Activated CD8-positive, alpha-beta memory T cell treated with anti-CD3 and anti-CD28 coated beads for 48 hours (primary cell): ENCODE results near the gene LNX2.

ENCODE experiments used
- DNase-seq, 3 experiments: peaks; one replicate each; pipeline ENCODE4 v3.0.0-alpha.2; 2020; ENCODE audit warnings: low read depth in 2 of 3, low spot score in 2 of 3

Gene LNX2

DNA sequence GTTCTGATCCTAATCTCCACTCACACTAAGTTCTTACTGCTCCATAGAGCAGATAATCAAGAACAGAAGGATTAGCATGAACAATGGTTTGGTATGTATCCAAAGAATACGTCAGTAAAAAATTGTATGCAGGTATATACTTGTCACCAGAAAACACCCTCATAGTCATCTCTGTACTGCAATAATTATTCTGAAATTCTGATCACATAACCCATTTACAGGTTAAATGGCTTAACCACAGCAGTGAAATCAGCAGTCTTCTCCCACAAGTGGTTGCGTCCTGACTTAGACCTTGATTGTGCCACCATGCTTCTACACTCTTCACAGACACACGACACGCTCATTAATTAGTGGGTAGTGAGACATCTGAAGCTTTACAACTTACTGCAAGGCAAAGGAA is 50.9 kb downstream of the LNX2 start:
- no peak for DNase-seq

DNA sequence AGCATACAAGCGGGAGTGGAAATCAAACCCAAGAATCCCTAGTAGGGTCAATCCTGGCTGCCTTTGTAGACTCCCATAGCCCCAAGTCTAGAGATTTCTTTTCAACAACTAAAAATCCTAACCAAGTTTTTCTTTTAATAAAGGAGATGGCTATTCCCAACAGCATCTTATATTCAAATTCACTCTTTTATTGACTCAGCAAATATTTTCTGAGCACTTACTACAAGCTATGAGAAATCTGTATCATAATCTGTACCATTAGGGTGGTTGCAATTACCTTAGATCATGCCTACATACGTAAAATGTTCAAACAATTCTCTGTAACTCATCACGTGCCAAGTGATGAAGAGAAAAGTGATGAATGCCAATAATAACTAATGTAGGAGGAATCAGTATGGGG is 54.5 kb downstream of the LNX2 start:
- no peak for DNase-seq

DNA sequence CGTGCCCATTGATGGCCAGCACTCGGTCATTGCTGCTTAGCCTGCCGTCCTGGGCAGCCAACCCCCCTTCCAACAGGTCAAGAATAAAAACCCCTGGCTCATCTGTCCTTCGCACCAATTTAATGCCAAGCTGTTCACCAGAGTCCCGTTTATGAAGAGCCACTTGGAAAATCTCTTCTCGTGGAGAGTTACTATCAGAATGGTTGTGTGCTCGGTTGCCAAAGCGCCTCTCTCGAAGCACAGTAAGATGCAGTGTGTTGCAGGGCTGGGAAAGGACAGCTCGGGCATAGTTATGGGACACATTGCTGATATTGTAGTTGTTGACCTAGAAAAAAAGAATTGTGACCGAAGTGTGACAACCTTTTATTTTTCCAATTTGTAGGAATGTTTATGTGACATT is 57.9 kb downstream of the LNX2 start:
- DNase-seq, result no peak

DNA sequence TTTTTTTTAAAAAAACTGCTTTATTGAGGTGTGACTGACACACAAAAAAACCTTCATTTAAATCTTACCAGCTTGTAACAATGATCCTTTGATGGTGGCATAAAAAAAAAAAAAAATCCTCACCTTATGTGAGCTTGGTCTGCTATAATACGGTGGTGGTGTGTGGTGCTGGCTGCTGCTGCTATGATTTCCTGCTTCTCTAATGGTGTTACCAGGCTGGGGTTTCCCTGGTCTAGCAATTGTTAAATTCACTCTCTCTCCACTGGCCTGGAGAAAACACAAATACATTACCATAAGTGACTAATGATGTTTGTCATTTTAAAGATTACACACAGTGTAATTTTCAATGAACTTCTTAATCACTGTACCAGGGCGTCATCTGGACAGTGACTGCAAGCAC is 60.6 kb downstream of the LNX2 start:
- DNase-seq, result no peak

DNA sequence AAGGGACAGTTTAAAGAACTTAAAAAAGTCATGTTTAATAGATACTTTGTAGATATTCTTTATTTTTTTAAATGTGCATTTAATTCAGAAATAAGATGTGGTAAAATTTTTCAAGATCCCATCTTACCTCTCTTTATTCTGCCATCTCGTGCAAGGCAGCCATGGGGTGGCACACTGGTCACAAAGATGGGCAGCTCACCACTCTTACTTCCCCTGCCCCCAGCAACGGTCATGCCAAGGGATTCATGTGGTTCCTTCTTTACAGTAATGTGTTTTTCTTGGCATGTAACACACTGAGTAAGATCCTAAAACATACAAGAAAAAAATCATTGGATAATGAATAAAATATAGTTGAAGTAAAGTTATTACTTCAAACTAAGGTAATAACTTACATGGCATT is 64.2 kb downstream of the LNX2 start:
- DNase-seq, result no peak

DNA sequence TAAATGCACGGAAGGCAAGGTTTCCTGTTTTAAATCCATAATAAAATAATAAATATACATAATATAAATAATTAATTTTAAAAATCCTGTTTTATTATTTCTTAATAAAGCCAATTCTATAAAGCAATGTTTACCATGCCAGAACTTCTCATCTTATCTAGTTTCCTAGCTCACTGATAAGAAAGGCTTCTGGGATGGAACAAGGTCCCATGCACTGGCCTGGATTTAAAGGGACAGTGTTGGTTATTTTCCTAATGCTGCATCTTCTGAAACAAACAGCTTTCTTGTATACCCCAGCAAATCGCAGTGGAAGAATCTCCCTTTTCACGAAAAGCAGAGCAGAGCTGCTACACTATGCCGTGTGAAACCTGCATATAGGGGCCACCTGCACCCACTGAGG is 68.8 kb downstream of the LNX2 start:
- DNase-seq, result no peak

DNA sequence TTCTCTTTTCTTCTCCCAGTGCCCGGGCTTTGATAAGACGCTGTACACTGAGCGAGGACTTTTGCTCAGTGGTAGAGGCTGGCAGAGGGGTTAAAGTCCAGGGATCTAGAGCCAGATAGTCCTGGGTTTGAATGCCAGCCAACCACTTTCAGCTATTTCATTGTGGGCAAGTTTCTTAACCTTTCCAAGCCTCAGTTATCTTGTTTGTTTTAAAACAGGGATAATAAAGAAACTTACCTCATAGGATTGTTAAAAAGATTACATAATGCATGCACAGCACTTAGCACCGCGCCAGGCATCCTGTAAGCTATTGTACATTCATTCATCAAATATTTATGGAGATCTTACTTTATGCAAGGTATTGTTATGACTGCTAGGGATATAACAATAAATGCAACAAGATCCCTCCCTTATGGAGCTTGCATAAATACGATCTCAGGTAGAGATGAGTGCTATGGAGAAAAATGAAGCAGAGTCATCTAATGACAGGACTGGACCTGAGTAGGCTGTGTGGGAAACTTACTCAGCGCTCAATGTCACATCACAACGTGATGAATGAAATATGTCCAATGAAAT is 70.8 kb downstream of the LNX2 start:
- DNase-seq, result no peak

DNA sequence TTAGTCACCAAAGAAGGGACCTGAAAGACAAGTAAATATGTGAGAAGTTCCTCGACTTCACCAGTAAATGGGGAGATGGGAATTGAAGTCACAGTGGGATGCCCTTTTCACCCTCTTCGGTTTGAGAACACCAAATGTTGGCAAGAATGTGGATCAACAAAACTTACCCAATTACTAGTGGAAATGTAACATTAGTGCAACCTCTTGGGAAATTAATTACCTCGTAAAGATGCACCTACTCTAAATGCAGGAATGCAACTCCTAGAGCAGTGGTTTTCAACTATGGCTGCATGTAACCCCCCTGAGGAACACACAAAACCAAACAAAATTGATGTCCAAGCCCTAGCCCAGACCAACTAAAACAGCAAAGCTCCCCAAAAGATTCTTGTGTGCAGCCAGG is 78.1 kb downstream of the LNX2 start:
- DNase-seq, result no peak

DNA sequence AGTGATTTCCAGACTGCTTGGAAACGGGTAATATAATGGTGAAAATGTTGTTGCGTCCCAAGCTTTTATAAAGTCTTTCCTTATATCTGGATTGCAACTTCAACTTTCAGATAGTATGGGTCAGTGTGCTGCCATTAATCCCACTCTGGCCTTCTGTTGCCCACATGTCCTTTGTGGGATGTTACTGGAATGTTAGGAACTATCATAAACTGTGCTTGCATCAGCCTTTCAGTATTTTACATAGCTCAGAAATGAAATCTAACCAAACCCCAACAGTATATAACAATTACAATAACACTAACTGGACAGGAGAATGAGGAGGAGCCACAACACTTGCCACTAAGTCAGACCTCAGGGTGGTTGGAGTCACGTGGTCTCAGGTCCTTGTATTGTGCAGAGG is 78.9 kb downstream of the LNX2 start:
- DNase-seq, result no peak

DNA sequence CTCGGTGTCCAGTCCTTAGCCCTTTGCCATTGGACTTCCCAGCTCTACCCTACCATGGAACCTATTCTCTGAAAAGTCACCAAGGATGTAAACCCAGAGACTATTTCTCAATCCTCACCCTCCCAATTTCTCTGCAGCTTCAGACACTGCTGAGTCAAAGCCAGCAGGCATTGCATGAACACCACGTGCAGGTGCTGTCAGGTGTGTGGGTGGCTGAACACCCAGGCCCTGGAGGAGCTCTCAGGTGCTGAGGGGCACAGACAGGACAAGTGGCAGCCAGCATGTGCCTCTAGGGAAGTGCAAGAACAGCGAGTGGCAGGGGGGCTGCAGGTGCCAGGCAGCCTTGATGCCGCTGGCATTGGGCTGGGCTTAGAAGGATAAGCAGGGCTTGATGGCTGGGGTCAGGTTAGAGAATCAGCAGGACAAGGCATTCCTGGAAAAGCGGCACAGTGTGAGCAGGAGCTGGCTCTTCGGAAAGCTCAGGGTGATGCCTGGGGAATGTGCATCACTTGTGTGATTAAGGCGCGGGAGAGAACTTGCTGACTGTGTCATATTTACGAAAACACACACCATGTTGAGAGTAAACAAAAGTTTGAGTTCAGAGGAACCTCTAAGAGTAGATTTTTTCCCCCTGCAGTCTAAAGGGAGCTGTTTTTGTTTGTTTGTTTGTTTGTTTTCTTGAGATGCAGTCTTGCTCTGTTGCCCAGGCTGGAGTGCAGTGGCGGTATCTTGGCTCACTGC is 83.8 kb downstream of the LNX2 start:
- no peak for DNase-seq

DNA sequence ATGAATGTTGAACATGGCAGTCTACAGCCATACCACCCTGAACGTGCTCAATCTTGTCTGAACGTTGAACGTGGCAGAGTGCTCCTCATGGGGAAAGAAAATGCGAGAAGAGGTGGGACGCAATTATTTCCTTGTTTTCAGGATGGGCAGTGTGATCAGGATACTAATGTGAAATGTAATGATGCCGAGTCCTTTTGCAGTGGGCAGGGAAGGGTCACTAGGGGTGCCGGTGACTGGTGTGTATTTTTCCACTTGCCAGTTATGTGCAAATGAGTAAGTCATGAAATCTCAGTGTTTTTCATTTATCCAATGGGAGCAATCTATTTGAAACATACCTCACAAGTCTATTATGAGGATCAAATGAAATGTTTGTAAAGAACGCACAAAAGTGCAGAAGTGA is 84.8 kb downstream of the LNX2 start:
- DNase-seq, result no peak

DNA sequence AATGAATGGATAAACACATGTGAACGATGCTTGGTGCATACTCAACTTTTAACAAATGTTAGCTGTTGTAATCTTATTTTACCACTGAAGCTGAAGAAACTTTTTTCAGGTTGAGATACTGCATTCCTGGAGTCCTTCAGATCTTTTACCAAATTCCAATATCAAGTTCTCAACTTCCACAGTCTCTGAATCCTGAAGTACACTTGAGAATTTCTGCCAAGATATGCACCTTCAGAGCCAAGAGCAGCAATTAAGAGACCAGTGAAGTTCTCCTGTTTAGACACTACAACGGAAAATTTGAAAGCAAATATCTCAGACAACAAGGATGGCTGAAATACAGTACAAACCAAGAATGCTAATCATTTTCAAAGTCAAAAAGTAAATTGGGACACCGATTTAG is 85.3 kb downstream of the LNX2 start:
- DNase-seq, result no peak

DNA sequence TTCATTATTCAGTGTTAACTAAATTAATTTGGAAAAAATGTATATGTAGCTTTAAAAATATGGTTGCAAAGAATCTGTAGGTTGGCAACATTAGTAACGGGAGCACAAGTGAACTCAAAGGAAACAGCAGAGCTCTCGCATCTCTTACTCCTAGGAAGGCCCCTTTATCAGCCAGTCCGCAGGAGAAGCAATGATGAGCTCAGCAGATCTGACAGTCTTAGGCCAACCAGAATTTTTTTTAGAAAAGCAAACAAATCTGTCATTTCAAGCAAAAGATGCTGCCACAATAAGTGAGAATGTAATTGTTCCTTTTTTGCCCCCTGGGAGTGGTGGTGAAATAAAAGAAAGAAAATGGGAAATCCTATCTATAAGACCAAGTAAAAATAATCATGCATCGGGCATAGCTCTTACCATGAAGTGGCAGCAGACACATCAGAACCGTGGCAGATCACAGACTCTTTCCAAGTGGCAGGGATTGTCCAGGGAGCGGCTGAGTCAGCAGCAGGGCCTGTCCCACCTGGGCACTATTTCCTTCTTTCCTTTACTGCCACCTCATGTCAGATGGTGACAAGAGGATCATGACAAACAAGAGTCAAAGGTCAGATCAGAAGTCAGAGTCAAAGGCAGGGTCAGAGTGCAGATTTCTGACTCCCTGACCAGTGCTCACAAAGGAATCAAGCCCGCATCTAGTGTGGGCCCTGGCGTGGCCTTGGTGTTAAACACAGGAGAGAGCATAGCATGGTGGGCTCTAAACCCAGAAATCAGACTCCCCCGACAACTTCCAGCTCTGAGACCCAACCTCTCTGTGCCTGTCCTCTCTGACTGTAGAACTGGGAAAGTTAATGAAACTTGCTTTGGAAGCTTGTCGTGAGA is 86.0 kb downstream of the LNX2 start:
- no peak for DNase-seq

DNA sequence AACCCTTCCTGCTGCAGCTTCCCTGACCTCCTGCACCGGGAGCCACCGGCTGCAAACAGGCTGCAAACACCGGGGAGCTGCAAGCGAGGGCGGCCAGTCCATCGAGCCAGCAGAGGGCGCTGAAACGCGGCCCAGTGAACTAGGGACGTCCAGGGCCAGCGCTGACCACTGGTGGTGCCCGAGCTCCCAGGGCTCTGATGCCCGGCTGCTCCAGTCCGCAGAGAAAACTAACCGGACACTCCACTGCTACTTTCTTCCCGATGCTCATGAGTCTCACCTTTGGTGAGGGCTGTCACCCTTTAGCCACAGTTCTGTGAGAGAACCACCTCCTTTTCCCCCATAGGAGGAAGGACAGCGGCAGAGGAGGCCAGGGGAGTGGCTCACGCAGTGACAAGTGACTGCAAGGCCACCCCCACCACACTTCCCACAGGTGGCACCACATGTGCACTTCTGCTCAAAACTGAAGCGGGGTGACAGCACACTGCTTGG is 87.1 kb downstream of the LNX2 start:
- peak in 2 of 3 experiments; percentile 12 to 17 for DNase-seq

DNA sequence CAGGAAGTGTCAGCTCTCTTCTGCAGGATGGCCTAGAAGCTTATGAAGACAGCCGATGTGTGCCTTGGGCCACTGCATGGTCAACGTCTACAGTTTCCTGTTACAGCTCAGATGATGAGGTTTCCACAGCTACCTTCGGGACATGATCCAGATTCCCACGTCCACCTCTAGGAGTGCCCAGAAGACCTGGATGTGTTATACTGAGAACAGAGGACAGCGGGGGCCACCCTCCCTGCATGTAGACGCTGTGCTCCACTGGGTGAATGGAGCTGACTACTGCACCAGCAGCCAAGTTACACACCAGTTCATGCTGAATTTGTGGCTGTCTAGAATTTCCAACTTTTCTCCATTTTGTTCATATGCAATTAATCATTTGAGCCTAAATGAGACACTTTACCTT is 91.4 kb downstream of the LNX2 start:
- DNase-seq, result no peak

DNA sequence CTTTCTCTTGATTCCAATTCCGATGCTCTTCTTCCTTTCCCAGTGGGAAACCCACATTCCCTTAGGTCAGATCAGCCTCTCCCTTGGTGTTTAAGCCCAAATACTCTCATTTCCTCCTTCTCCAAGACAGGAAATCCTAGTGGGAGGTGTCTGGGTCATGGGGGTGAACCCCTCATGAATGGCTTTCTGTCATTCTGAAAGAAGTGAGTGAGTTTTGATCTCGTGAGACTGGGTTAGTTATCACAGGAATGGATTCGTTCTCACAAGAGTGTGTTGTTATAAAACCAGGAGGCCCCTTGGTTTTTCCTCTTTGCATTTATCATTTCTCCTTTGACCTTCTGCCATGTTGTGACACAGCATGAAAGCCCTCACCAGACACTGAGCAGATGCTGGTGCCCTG is 93.8 kb downstream of the LNX2 start:
- no peak for DNase-seq

DNA sequence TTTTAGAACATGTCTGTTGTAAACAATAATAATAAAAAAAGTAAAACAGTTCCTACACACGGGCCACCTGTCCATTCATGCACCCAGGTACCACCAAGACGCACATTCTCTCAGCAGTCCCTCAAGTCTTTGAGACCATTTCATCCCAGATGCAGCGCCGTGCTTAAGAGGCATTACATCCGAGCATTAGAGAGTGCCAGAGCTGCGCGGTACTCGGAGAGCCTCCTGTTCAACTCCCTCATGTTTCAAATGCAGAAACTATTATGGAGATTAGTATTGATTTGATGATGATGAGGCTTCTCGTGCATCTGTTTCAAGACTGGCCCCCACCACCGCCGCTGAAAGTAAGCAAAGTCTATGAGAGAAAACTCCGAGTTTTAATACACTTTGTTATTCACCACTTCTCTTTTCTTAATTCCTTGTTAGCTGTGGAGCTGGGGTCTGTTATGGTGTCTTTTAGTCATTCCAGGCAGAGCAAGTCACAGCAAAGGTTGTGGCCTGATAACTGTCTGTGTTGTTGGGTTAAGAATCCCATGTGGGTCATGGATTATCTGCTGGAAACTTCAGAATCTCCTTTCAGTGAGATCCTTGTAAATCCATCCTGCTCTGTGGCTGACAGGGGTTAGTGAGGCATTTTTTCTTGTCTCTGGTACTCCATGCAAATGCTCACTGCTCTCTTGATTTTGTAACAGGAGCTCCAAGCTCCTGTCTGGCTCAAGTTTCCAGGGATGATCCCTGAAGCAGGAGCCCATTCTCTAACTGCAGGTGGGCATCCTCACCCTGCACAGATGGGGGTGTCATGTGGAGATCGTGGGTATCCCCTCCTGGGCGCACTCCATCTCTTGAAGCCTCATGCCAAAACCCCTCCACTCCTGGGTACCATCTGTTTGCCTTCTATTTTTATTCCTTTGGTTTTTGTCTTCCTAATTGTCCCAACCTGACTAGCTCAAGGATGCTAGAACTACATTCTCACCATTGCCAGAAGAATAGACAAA is 95.1 kb downstream of the LNX2 start:
- no peak for DNase-seq

DNA sequence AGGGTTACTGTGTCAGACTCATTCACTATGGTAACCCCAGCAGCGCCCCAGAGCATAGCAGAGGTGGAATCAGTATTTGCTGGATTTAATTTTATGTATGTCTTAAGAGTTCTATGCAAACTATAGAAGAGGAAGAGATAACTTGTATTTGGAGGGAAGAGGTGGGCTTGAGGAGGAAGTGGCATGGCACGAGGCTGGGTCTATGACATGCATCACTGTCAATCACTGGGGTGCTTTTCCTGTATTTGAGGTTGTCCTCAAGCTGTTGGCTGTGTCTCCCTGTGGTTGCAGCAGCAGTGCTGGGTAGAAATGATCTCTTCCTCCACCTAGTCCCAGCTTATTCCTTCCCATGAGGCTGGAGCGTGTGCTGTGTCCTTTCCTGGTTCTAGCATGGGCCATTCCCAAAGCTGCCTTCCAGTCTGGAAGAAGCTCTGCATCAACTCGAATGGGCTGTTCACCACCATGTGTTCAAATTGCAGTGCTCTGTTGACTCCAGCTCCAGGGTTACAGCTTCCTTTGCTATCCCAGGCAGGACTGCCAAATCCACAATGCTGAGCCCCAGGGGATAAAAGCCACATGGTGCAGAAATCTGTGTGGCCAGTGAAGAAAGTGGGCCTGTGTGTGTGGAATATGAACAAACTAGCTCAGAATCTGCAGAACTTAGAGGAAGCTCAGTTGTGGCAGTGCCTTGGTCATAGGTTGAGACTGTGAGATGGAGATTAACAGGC is 96.8 kb downstream of the LNX2 start:
- no peak for DNase-seq

DNA sequence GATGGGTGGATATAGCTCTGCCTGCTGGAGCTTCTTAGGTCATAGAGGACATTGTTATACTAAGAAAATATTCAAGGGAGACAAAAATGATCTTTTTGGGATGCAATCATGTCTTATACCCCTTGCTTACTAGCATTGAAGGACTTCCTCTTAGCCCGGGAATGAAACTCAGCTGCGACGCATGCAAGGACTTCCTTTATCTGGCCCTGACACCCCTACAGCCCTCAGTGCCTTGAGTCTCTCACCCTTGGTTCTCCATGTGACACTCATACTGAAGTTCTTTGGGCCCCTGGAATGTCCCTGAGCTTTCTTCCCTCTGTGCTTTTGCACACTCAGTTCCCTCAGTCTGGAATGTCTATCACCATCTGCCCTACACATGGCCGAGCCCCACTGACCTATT is 97.5 kb downstream of the LNX2 start:
- DNase-seq, result no peak

DNA sequence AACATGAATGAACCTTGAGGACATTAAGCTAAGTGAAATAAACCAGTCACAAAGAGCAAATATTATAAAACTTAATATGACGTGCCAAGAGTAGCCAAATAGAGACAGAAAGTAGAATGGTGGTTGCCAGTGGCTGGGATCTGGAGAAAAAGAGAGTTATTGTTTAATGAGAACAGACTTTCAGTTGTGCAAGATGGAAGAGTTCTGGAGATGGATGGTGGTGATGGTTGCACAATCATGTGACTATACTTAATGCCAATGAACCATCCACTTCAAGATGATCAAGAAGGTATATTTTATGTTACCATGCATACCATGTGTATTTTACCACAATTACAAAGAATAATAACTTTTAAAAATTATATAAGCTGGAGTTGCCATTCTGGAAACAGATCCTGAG is 104.2 kb downstream of the LNX2 start:
- no peak for DNase-seq
